ENCODE measurements around the gene FOXO4.

The FOXO4 gene

DNA sequence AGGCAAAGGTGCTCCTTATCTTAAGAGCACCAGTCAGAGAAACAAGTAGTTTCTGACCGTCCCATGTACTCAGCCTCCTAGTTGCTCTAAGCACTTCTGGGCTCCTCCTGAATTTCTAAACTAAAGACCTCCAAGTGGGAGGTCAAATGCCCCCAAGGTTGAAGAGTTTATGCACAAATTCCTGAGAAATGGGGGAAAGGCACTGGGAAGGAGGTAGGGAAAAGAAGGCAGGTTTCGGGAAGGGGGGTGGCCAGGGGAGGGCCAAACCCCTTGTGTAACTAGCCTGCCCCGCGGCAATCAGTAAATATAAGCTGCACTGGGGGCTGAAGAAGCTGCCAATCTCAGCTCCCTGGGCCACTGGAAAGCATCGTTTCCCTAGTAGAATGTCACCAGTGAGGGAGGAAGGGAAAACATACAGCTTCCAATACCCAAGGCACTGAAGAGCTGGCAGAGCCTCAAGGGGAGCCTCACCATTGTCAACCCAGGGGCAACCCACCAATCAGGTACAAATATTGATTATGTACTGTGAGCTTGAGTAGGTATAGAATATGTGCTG is 3.4 kb downstream of the FOXO4 start:
- no peak overlapping the region for H3K4me3 ChIP-seq (ENCODE audit: low read depth, low read length)
- DNase-seq (ENCODE audit: low read depth): no peak
- TF ChIP-seq, protein P1, sequence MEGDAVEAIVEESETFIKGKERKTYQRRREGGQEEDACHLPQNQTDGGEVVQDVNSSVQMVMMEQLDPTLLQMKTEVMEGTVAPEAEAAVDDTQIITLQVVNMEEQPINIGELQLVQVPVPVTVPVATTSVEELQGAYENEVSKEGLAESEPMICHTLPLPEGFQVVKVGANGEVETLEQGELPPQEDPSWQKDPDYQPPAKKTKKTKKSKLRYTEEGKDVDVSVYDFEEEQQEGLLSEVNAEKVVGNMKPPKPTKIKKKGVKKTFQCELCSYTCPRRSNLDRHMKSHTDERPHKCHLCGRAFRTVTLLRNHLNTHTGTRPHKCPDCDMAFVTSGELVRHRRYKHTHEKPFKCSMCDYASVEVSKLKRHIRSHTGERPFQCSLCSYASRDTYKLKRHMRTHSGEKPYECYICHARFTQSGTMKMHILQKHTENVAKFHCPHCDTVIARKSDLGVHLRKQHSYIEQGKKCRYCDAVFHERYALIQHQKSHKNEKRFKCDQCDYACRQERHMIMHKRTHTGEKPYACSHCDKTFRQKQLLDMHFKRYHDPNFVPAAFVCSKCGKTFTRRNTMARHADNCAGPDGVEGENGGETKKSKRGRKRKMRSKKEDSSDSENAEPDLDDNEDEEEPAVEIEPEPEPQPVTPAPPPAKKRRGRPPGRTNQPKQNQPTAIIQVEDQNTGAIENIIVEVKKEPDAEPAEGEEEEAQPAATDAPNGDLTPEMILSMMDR (IDR thresholded peaks at IDR 0.05; ENCODE audit: insufficient read depth, low read depth, low read length, missing control alignments): no peak

DNA sequence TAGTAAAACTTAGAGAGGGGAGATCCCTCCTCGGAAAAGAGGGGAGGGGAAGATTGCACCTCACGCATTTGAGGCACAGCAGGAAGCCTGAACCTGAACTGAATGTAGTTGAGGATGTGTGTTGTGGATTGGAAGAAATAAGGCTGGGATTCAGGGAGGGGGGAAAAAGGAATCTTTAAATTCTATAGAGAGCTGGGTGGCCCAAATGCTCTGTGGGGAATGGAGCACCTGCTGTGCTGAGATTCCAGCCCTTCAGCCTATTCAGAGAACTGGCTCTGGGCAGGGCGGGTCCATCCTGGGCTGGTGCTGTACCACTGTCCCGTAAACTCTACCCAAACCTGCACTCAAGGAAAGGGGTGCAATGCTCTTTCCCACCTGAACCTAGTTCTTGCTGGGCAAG is 4.1 kb downstream of the FOXO4 start:
- H3K4me3 ChIP-seq (ENCODE audit: low read depth, low read length): no peak overlapping the region
- TF ChIP-seq, protein P1 (IDR thresholded peaks at IDR 0.05; ENCODE audit: insufficient read depth, low read depth, low read length, missing control alignments): no peak
- no peak for DNase-seq (ENCODE audit: low read depth)

DNA sequence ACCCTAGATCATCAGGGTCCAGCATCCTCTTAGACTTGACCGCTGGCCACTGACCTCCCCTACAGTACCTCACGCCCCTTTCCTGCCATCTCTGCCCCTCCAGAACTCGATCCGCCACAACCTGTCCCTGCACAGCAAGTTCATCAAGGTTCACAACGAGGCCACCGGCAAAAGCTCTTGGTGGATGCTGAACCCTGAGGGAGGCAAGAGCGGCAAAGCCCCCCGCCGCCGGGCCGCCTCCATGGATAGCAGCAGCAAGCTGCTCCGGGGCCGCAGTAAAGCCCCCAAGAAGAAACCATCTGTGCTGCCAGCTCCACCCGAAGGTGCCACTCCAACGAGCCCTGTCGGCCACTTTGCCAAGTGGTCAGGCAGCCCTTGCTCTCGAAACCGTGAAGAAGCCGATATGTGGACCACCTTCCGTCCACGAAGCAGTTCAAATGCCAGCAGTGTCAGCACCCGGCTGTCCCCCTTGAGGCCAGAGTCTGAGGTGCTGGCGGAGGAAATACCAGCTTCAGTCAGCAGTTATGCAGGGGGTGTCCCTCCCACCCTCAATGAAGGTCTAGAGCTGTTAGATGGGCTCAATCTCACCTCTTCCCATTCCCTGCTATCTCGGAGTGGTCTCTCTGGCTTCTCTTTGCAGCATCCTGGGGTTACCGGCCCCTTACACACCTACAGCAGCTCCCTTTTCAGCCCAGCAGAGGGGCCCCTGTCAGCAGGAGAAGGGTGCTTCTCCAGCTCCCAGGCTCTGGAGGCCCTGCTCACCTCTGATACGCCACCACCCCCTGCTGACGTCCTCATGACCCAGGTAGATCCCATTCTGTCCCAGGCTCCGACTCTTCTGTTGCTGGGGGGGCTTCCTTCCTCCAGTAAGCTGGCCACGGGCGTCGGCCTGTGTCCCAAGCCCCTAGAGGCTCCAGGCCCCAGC is 5.2 kb downstream of the FOXO4 start:
- DNase-seq (ENCODE audit: low read depth): no peak
- H3K4me3 ChIP-seq (ENCODE audit: low read depth, low read length): no peak overlapping the region
- TF ChIP-seq, protein P1 (IDR thresholded peaks at IDR 0.05; ENCODE audit: insufficient read depth, low read depth, low read length, missing control alignments): no peak

DNA sequence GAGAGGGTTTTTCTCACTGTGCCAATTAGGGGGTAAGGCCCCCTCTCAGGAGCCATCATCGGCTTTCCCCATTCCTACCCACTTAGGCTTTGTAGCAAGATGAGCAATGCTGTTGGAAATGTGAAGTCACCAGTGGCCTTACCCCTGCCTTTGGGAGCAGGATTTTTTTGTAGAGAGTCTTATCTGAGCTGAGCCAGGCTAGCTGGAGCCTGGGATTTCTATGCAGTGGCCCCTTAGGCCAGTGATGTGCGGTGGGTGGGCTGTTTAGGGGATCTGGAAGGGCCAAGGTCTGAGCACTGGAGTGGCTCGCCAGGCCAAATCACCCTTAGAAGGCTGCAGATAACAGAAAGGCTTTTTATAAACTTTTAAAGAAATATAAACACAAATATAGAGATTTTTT is 6.6 kb downstream of the FOXO4 start:
- DNase-seq (ENCODE audit: low read depth): no peak
- TF ChIP-seq, protein P1 (IDR thresholded peaks at IDR 0.05; ENCODE audit: insufficient read depth, low read depth, low read length, missing control alignments): no peak
- H3K4me3 ChIP-seq (ENCODE audit: low read depth, low read length): no peak overlapping the region

DNA sequence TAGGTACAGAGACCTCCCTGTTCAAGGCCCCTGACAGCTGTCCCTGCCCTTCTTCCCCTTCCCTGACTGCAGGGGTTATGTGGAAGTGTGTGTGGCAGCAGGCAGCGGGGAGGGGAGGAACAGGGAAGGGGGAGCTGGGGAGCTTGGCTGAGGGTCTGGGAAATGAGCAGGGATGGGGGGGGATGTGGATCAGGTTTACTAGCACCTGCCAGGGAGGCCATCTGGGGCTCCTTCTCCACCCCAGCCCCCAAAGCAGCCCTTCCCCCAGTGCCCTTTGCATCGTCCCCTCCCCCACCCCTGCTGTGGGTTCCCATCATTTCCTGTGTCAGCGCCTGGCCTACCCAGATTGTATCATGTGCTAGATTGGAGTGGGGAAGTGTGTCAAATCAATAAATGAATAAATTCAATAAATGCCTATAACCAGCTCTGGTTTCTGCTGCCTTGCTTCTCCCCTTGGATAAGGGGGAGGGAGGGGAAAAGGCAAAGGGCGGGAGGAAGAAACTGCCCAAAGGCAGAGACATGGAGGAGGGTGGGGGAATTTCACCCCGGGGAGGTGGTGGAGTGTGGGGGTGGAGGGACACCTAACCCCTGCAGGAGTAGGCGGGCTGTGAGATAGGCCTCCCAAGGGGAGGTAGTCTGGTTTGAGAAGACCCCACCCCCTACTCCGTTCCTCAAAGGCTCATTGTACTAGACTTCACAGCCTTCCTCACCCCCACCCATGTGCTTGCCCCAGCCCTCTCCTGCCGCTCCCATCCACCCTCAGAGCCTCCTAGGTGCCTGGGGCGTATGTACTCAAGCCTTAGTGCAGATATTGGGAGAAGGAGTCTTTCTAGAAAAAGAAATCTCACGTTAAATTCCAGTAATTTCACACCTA is 7.7 kb downstream of the FOXO4 start:
- TF ChIP-seq, protein P1 (IDR thresholded peaks at IDR 0.05; ENCODE audit: insufficient read depth, low read depth, low read length, missing control alignments): no peak
- no peak overlapping the region for H3K4me3 ChIP-seq (ENCODE audit: low read depth, low read length)
- DNase-seq (ENCODE audit: low read depth): peak; percentile 46

DNA sequence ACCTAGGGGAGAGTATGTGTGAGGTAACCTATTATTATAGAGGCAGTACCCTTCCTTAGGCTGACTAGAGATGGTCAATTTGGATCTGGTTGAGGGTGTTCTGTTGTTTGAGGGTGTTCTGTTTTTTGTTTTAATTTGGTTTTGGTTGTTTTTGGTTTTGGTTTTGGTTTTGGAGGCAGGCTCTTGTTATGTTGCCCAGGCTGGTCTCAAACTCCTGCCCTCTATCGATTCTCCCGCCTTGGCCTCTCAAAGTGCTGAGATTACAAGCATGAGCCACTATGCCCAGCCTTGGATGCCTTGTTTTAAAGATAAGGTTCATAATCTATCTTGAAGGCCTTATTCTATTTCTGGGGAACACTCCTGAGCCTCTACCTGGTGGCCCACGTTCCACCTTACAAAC is 10.0 kb downstream of the FOXO4 start:
- no peak overlapping the region for H3K4me3 ChIP-seq (ENCODE audit: low read depth, low read length)
- no peak for DNase-seq (ENCODE audit: low read depth)
- TF ChIP-seq, protein P1 (IDR thresholded peaks at IDR 0.05; ENCODE audit: insufficient read depth, low read depth, low read length, missing control alignments): no peak
